ENCODE measurements around the gene ANXA2.

The ANXA2 gene

GRCh38 chr15:60328852-60329443 lies 68.8 kb downstream of the ANXA2 start:
- peak; percentile 32 for DNase-seq (ENCODE audit: low spot score)
- in situ Hi-C loops (cut with MboI; ENCODE audit: low sequenced_read_pairs, unreplicated experiment): loop anchor here (10.0 kb wide), 1 partner anchor 604 kb away; no protein-coding TSS in a partner anchor
- TF ChIP-seq CTCF (IDR thresholded peaks at IDR 0.05; ENCODE audit: borderline replicate concordance, control extremely low read depth, extremely low read depth, insufficient read depth, missing control alignments): peak; percentile 39

- peak; percentile 41 for DNase-seq (ENCODE audit: low spot score)
- in situ Hi-C loops (cut with MboI; ENCODE audit: low sequenced_read_pairs, unreplicated experiment): loop anchor here (10.0 kb wide), 1 partner anchor 602 kb away; no protein-coding TSS in a partner anchor
- peak; percentile 40 for TF ChIP-seq CTCF (IDR thresholded peaks at IDR 0.05; ENCODE audit: borderline replicate concordance, control extremely low read depth, extremely low read depth, insufficient read depth, missing control alignments)
Observed at GRCh38 chr15:60326824-60327654, 70.7 kb downstream of the ANXA2 start.

GRCh38 chr15:60326343-60326742 lies 71.4 kb downstream of the ANXA2 start:
- DNase-seq (ENCODE audit: low spot score): no peak
- in situ Hi-C loops (cut with MboI; ENCODE audit: low sequenced_read_pairs, unreplicated experiment): loop anchor here (10.0 kb wide), 1 partner anchor 602 kb away; no protein-coding TSS in a partner anchor
- no peak for TF ChIP-seq CTCF (IDR thresholded peaks at IDR 0.05; ENCODE audit: borderline replicate concordance, control extremely low read depth, extremely low read depth, insufficient read depth, missing control alignments)

GRCh38 chr15:60325905-60326304 lies 71.9 kb downstream of the ANXA2 start:
- no peak for DNase-seq (ENCODE audit: low spot score)
- in situ Hi-C loops (cut with MboI; ENCODE audit: low sequenced_read_pairs, unreplicated experiment): loop anchor here (10.0 kb wide), 1 partner anchor 601 kb away; no protein-coding TSS in a partner anchor
- no peak for TF ChIP-seq CTCF (IDR thresholded peaks at IDR 0.05; ENCODE audit: borderline replicate concordance, control extremely low read depth, extremely low read depth, insufficient read depth, missing control alignments)

- in situ Hi-C loops (cut with MboI; ENCODE audit: low sequenced_read_pairs, unreplicated experiment): loop anchor here (10.0 kb wide), 1 partner anchor 600 kb away; no protein-coding TSS in a partner anchor
- no peak for DNase-seq (ENCODE audit: low spot score)
Observed at GRCh38 chr15:60324706-60325438, 72.9 kb downstream of the ANXA2 start.

More at GRCh38 chr15:60324706-60325438, 72.9 kb downstream of the ANXA2 start:
- TF ChIP-seq CTCF (IDR thresholded peaks at IDR 0.05; ENCODE audit: borderline replicate concordance, control extremely low read depth, extremely low read depth, insufficient read depth, missing control alignments): no peak

Measured in GM13976 (cell line).